Brain microvascular endothelial cell (primary cell): ENCODE results near the gene RNF224.

Source experiments
- DNase-seq: peaks from one replicate; pipeline ENCODE4 v3.0.0-alpha.2; 2020
- H3K27ac ChIP-seq: fragments of 250-450 bp; sonication (Bioruptor Pico); 2 replicates; pipeline ENCODE4 v1.5.1; 2020; ENCODE audit warnings: mild to moderate bottlenecking, moderate library complexity
- H3K27me3 ChIP-seq: fragments of 250-450 bp; sonication (Bioruptor Pico); replicated peaks from 2 replicates; pipeline ENCODE4 v1.5.1; 2020; ENCODE audit warnings: mild to moderate bottlenecking
- H3K36me3 ChIP-seq: fragments of 250-450 bp; sonication (Bioruptor Pico); replicated peaks from 2 replicates; pipeline ENCODE4 v1.5.1; 2020; ENCODE audit warnings: mild to moderate bottlenecking
- H3K4me3 ChIP-seq: 2 replicates; pipeline ENCODE4 v1.5.1; 2011; ENCODE audit warnings: low read depth, mild to moderate bottlenecking, control low read depth, low read length, moderate library complexity
- CTCF ChIP-seq: IDR thresholded peaks from 2 replicates; pipeline ENCODE4 v1.5.1; 2011; ENCODE audit warnings: low read depth, mild to moderate bottlenecking, moderate library complexity, low read length, control low read depth, inconsistent platforms; ENCODE audit errors: missing control alignments
- in situ Hi-C: cut with HindIII; loops from 2 replicates; pipeline ENCODE4 v1.10.0; 2017; ENCODE audit warnings: low sequenced_read_pairs, low pct_ligation_motif_present

RNF224 gene

GRCh38 chr9:137231372-137232039 lies 4.2 kb downstream of the RNF224 start:
- Histone ChIP-seq H3K27me3 (no peaks in the 10 kb centered on the region), H3K36me3 (no peaks in the 10 kb centered on the region), H3K27ac (no peak overlapping the region), H3K4me3 (no peak overlapping the region)
- DNase-seq, result no peak
- in situ Hi-C loops, result no loop called here
- TF ChIP-seq CTCF, result no peak

DNA sequence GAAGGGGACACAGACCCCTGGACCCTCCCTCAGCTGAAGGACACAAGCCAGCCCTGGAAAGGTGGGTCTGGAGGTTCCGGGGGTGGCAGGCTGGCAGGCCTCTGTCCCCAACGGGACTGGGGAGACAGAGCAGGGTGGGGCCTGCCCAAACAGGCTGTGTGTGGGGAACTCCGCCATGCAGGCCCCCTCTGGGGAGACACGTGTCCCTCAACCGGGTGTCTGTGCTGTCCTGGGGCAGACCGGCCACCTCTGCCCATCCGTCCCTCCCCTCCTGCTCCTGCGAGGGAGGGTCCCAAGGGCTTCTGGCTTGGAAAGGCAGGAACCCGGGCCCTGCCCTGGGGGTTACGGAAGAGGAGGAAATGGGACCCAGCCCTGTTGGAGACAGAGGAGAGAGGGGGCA lies 4.8 kb downstream of the RNF224 start:
- TF ChIP-seq CTCF, result no peak
- no peak for DNase-seq
- no peak overlapping the region for H3K4me3 ChIP-seq
- no peak overlapping the region for H3K27ac ChIP-seq
- no peaks in the 10 kb centered on the region for H3K36me3 ChIP-seq
- in situ Hi-C loops, result no loop called here
- no peaks in the 10 kb centered on the region for H3K27me3 ChIP-seq

DNA sequence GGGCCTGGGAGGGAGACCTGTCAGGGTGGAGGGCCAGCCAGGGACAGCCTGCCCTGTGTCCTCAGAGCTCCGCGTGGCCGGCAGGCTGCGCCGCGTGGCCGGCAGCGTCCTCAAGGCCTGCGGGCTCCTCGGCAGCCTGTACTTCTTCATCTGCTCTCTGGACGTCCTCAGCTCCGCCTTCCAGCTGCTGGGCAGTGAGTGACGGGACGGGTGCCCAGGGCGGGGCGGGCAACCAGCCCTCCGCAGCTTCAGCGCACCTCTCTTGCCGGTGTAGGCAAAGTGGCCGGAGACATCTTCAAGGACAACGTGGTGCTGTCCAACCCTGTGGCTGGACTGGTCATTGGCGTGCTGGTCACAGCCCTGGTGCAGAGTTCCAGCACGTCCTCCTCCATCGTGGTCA lies 5.2 kb downstream of the RNF224 start:
- no peaks in the 10 kb centered on the region for H3K36me3 ChIP-seq
- TF ChIP-seq CTCF, result no peak
- DNase-seq, result no peak
- H3K4me3 ChIP-seq, result no peak overlapping the region
- in situ Hi-C loops, result no loop called here
- no peak overlapping the region for H3K27ac ChIP-seq
- no peaks in the 10 kb centered on the region for H3K27me3 ChIP-seq

- in situ Hi-C loops, result no loop called here
- DNase-seq, result no peak
- H3K27me3 ChIP-seq, result no peaks in the 10 kb centered on the region
- H3K4me3 ChIP-seq, result no peak overlapping the region
- no peak overlapping the region for H3K27ac ChIP-seq
- no peak for TF ChIP-seq CTCF
- H3K36me3 ChIP-seq, result no peaks in the 10 kb centered on the region
Measured at GRCh38 chr9:137233143-137233980, 6.1 kb downstream of the RNF224 start.

DNA sequence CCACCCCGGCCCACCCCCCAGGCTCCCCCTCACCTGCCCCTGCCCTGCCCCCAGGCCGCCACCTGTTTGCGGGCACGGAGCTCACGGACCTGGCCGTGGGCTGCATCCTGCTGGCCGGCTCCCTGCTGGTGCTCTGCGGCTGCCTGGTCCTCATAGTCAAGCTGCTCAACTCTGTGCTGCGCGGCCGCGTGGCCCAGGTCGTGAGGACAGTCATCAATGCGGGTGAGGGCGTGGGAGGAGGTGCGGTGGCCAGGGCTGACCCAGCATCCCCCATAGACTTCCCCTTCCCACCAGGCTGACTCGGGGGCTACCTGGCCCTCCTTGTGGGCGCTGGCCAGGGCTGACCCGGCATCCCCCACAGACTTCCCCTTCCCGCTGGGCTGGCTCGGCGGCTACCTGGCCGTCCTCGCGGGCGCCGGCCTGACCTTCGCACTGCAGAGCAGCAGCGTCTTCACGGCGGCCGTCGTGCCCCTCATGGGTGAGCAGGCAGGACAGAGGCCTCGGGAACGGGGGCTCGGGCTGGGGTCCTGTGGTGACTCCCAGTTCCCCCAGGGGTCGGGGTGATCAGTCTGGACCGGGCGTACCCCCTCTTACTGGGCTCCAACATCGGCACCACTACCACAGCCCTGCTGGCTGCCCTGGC lies 6.9 kb downstream of the RNF224 start:
- H3K36me3 ChIP-seq, result no peaks in the 10 kb centered on the region
- H3K4me3 ChIP-seq, result no peak overlapping the region
- in situ Hi-C loops, result no loop called here
- TF ChIP-seq CTCF, result no peak
- no peak overlapping the region for H3K27ac ChIP-seq
- no peaks in the 10 kb centered on the region for H3K27me3 ChIP-seq
- DNase-seq, result no peak
